HL-60 (cell line): ENCODE data around the gene SETD4.

Experiments used
- DNase-seq, 2 experiments: peaks; one replicate each; pipeline ENCODE4 v3.0.0-alpha.2; 2010 to 2020; ENCODE audit warnings: low read depth in 1 of 2, low spot score in 1 of 2
- H3K27ac ChIP-seq: fragments of 250-450 bp; sonication (Bioruptor Pico); replicated peaks from 2 replicates; pipeline ENCODE4 v1.5.1; 2020; ENCODE audit warnings: mild to moderate bottlenecking, moderate library complexity
- H3K27me3 ChIP-seq: fragments of 250-450 bp; sonication (Bioruptor Pico); 2 replicates; pipeline ENCODE4 v1.5.1; 2021; ENCODE audit warnings: mild to moderate bottlenecking, moderate library complexity; ENCODE audit not compliant: insufficient read depth, poor library complexity, severe bottlenecking
- H3K4me3 ChIP-seq: replicated peaks from 2 replicates; pipeline ENCODE4 v1.5.1; 2011; ENCODE audit warnings: mild to moderate bottlenecking, control low read depth, low read length; ENCODE audit not compliant: insufficient read depth
- CTCF ChIP-seq: IDR thresholded peaks from one replicate; pipeline ENCODE4 v1.5.1; 2011; ENCODE audit warnings: low read length, control low read depth, inconsistent platforms; ENCODE audit not compliant: insufficient read depth
- GABPA ChIP-seq: IDR thresholded peaks from 2 replicates; pipeline ENCODE4 v1.6.1; 2012; ENCODE audit warnings: low read depth
- POLR2AphosphoS5 ChIP-seq: IDR thresholded peaks from 2 replicates; pipeline ENCODE4 v1.6.1; 2012; ENCODE audit warnings: low read depth
- REST ChIP-seq: IDR thresholded peaks from 2 replicates; pipeline ENCODE4 v1.6.1; 2012; ENCODE audit warnings: low read depth; ENCODE audit not compliant: insufficient replicate concordance
- SPI1 ChIP-seq: IDR thresholded peaks from 2 replicates; pipeline ENCODE4 v1.6.1; 2012; ENCODE audit warnings: low read depth, mild to moderate bottlenecking, borderline replicate concordance

The SETD4 gene

GRCh38 chr21:36005879-36006400, 54.4 kb downstream of the SETD4 start:
- TF ChIP-seq SPI1 = no peak
- TF ChIP-seq REST = no peak
- TF ChIP-seq CTCF = no peak
- no peak for TF ChIP-seq POLR2AphosphoS5
- TF ChIP-seq GABPA = no peak
- DNase-seq = no peak
- H3K27me3 ChIP-seq = no peaks in the 10 kb centered on the region
- H3K27ac ChIP-seq = no peak overlapping the region
- H3K4me3 ChIP-seq = no peak overlapping the region

GRCh38 chr21:36005018-36005417, 55.3 kb downstream of the SETD4 start:
- no peak overlapping the region for H3K4me3 ChIP-seq
- H3K27me3 ChIP-seq = no peaks in the 10 kb centered on the region
- TF ChIP-seq GABPA (no peak), SPI1 (peak; percentile 47; the same call in 1 of the 2 replicates)
- H3K27ac ChIP-seq = no peak overlapping the region
- DNase-seq = peak in 1 of 2 experiments; percentile 24

- Histone ChIP-seq H3K27me3 (no peaks in the 10 kb centered on the region), H3K4me3 (no peak overlapping the region), H3K27ac (no peak overlapping the region)
- TF ChIP-seq GABPA (no peak), CTCF (no peak), REST (no peak), POLR2AphosphoS5 (no peak), SPI1 (no peak)
- DNase-seq = no peak
These were observed 55.9 kb downstream of the SETD4 start for GRCh38 chr21:36004441-36004840.

- no peaks in the 10 kb centered on the region for H3K27me3 ChIP-seq
- no peak for TF ChIP-seq POLR2AphosphoS5
- no peak for TF ChIP-seq REST
- no peak for TF ChIP-seq CTCF
- no peak for TF ChIP-seq SPI1
- TF ChIP-seq GABPA = no peak
- no peak for DNase-seq
- H3K27ac ChIP-seq = no peak overlapping the region
- no peak overlapping the region for H3K4me3 ChIP-seq
These were observed 56.5 kb downstream of the SETD4 start for GRCh38 chr21:36003776-36004175.
